Measurements from ENCODE around the gene NPNT. TPM values are rescaled to one million over a fixed set of nuclear protein-coding genes. Genes with fewer than 3 reads are reported as not detected.

Gene NPNT
- total and polyA plus RNA-seq, 2 experiments from 2014 or later: not detected

DNA sequence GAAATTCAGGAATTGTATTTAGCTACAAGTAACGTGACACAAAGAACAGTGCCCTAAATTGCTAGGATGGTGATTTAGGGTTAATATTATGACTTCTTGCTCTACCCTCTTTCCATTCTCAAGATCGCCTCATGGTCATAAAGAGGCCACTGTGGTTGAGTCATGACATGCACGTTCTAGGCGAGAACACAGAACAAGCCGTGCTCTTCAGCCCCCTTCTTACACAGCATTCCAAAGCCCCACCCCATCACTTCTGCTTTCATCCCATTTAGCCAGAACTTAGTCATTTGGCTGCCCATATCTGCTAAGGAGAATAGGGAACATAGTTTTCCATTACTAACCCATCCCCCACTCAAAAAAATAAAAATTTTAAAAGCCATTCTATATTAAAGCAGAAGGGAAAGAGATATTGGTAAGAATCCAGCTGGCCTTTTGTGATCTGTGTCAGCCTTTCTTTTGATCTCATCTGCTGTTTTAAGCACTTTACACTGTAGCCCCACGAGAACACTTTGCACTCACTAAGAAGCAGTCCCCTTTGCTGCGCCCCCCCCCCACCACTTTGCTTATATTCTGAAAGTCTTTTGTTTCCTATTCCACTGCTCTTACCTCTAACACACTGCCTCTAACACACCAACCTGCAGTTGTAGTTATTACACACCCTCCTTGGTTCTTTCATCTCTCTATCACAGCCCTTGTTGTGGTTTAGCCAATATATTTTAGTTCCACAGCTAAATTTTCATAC, 28.4 kb downstream of the NPNT start:
- peak; percentile 16 for DNase-seq
- H3K4me2 ChIP-seq (ENCODE audit: unreplicated experiment): no peak overlapping the region
- in situ Hi-C loops (cut with MboI): no loop called here
- WGBS, 2 experiments (ENCODE audit: low coverage in 1 of 2, low lambda C conversion rate in 2 of 2, missing lambda C conversion rate in 2 of 2): 13 to 16% methylated on average over 7 of the region's 7 CpGs
- H4K20me1 ChIP-seq (ENCODE audit: insufficient read depth): no peaks in the 10 kb centered on the region
- no peak overlapping the region for H3K27ac ChIP-seq
- no peak overlapping the region for H3K9ac ChIP-seq
- no peak overlapping the region for H3K4me3 ChIP-seq
- H3K9me3 ChIP-seq (ENCODE audit: low read depth): no peaks in the 10 kb centered on the region
- no peaks in the 10 kb centered on the region for H3K9me2 ChIP-seq (ENCODE audit: insufficient read depth)
- no peaks in the 10 kb centered on the region for H3K27me3 ChIP-seq (replicated peaks; ENCODE audit: insufficient read depth)
- H3F3A ChIP-seq (ENCODE audit: insufficient read depth): no peaks in the 10 kb centered on the region
- H3K79me2 ChIP-seq (ENCODE audit: insufficient read depth): no peaks in the 10 kb centered on the region
- no peaks in the 10 kb centered on the region for H3K4me1 ChIP-seq (ENCODE audit: insufficient read depth)
- no peaks in the 10 kb centered on the region for H3K36me3 ChIP-seq (ENCODE audit: low read depth)
- no peak overlapping the region for H2AFZ ChIP-seq
- TF ChIP-seq EZH2phosphoT487 (IDR thresholded peaks at IDR 0.05; ENCODE audit: insufficient read depth, low read depth) (no peak), EZH2 (IDR thresholded peaks at IDR 0.05; ENCODE audit: insufficient read depth, poor library complexity, severe bottlenecking) (no peak)

GRCh38 chr4:105924341-105924740, 29.1 kb downstream of the NPNT start:
- Histone ChIP-seq H3F3A (ENCODE audit: insufficient read depth) (no peaks in the 10 kb centered on the region), H3K79me2 (ENCODE audit: insufficient read depth) (no peaks in the 10 kb centered on the region), H3K9ac (no peak overlapping the region), H2AFZ (no peak overlapping the region), H4K20me1 (ENCODE audit: insufficient read depth) (no peaks in the 10 kb centered on the region), H3K4me3 (no peak overlapping the region), H3K36me3 (ENCODE audit: low read depth) (no peaks in the 10 kb centered on the region), H3K9me3 (ENCODE audit: low read depth) (no peaks in the 10 kb centered on the region), H3K4me1 (ENCODE audit: insufficient read depth) (no peaks in the 10 kb centered on the region), H3K4me2 (ENCODE audit: unreplicated experiment) (no peak overlapping the region), H3K9me2 (ENCODE audit: insufficient read depth) (no peaks in the 10 kb centered on the region), H3K27me3 (replicated peaks; ENCODE audit: insufficient read depth) (0 out of 2 replicates have a peak, but pooled peaks cover 3% of the 10 kb centered on the region), H3K27ac (no peak overlapping the region)
- WGBS, 2 experiments (ENCODE audit: low coverage in 1 of 2, low lambda C conversion rate in 2 of 2, missing lambda C conversion rate in 2 of 2): 31 to 48% methylated on average over 1 of the region's 1 CpG
- in situ Hi-C loops (cut with MboI): no loop called here
- TF ChIP-seq EZH2phosphoT487 (IDR thresholded peaks at IDR 0.05; ENCODE audit: insufficient read depth, low read depth) (no peak), EZH2 (IDR thresholded peaks at IDR 0.05; ENCODE audit: insufficient read depth, poor library complexity, severe bottlenecking) (no peak)
- DNase-seq: no peak

- H3K4me1 ChIP-seq (ENCODE audit: insufficient read depth): no peaks in the 10 kb centered on the region
- no peaks in the 10 kb centered on the region for H3F3A ChIP-seq (ENCODE audit: insufficient read depth)
- H3K4me3 ChIP-seq: no peak overlapping the region
- H3K4me2 ChIP-seq (ENCODE audit: unreplicated experiment): no peak overlapping the region
- no peaks in the 10 kb centered on the region for H4K20me1 ChIP-seq (ENCODE audit: insufficient read depth)
- in situ Hi-C loops (cut with MboI): no loop called here
- H3K27me3 ChIP-seq (replicated peaks; ENCODE audit: insufficient read depth): 0 out of 2 replicates have a peak, but pooled peaks cover 15% of the 10 kb centered on the region
- H3K36me3 ChIP-seq (ENCODE audit: low read depth): no peaks in the 10 kb centered on the region
- H3K79me2 ChIP-seq (ENCODE audit: insufficient read depth): no peaks in the 10 kb centered on the region
- H2AFZ ChIP-seq: no peak overlapping the region
- no peaks in the 10 kb centered on the region for H3K9me3 ChIP-seq (ENCODE audit: low read depth)
- DNase-seq: no peak
- H3K9ac ChIP-seq: no peak overlapping the region
- TF ChIP-seq EZH2 (IDR thresholded peaks at IDR 0.05; ENCODE audit: insufficient read depth, poor library complexity, severe bottlenecking) (no peak), EZH2phosphoT487 (IDR thresholded peaks at IDR 0.05; ENCODE audit: insufficient read depth, low read depth) (no peak)
- no peak overlapping the region for H3K27ac ChIP-seq
- H3K9me2 ChIP-seq (ENCODE audit: insufficient read depth): no peaks in the 10 kb centered on the region
- 33 to 35% methylated on average over 2 of the region's 2 CpGs for WGBS, 2 experiments (ENCODE audit: low coverage in 1 of 2, low lambda C conversion rate in 2 of 2, missing lambda C conversion rate in 2 of 2)
Measured at GRCh38 chr4:105930698-105931097, 35.4 kb downstream of the NPNT start.

GRCh38 chr4:105933083-105933482, 37.8 kb downstream of the NPNT start:
- H3K27me3 ChIP-seq (replicated peaks; ENCODE audit: insufficient read depth): 0 out of 2 replicates have a peak, but pooled peaks cover 15% of the 10 kb centered on the region
- H3K4me2 ChIP-seq (ENCODE audit: unreplicated experiment): no peak overlapping the region
- in situ Hi-C loops (cut with MboI): no loop called here
- no peaks in the 10 kb centered on the region for H3K9me2 ChIP-seq (ENCODE audit: insufficient read depth)
- no peaks in the 10 kb centered on the region for H3K79me2 ChIP-seq (ENCODE audit: insufficient read depth)
- no peak for DNase-seq
- no peaks in the 10 kb centered on the region for H3K4me1 ChIP-seq (ENCODE audit: insufficient read depth)
- H3K9ac ChIP-seq: no peak overlapping the region
- H3K9me3 ChIP-seq (ENCODE audit: low read depth): no peaks in the 10 kb centered on the region
- no peak overlapping the region for H3K27ac ChIP-seq
- no peak overlapping the region for H2AFZ ChIP-seq
- 32 to 42% methylated on average over 2 of the region's 2 CpGs for WGBS, 2 experiments (ENCODE audit: low coverage in 1 of 2, low lambda C conversion rate in 2 of 2, missing lambda C conversion rate in 2 of 2)
- no peaks in the 10 kb centered on the region for H3K36me3 ChIP-seq (ENCODE audit: low read depth)
- H3K4me3 ChIP-seq: no peak overlapping the region
- TF ChIP-seq EZH2 (IDR thresholded peaks at IDR 0.05; ENCODE audit: insufficient read depth, poor library complexity, severe bottlenecking): no peak
- TF ChIP-seq EZH2phosphoT487 (IDR thresholded peaks at IDR 0.05; ENCODE audit: insufficient read depth, low read depth): no peak
- H3F3A ChIP-seq (ENCODE audit: insufficient read depth): no peaks in the 10 kb centered on the region
- no peaks in the 10 kb centered on the region for H4K20me1 ChIP-seq (ENCODE audit: insufficient read depth)

Measured in GM23248 (cell line).